GM12801 (cell line): ENCODE results near the gene YTHDC2.

ENCODE experiments used
- TF ChIP-seq, protein P1 (sequence below): IDR thresholded peaks from one replicate; pipeline ENCODE4 v1.5.1; 2011; ENCODE audit warnings: control low read depth; ENCODE audit not compliant: insufficient read length; ENCODE audit errors: extremely low read depth

The YTHDC2 gene

DNA sequence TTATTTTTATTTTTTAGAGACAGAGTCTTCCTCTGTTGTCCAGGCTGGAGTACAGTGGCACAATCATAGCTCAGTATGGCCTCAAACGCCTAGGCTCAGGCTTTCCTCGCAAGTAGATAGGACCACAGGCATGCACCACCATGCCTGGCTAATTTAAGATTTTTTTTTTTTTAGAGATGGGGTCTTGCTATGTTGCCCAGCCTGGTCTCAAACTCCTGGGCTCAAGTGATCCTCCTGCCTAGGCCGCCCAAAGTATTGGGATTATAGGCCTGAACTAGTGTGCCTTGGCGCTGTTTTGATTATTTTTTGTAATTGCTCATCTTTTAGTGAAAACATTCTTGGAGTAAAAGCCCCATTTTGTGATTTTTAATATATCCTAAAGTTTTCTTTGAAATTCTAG is 5.4 kb downstream of the YTHDC2 start:
- TF ChIP-seq, protein P1, sequence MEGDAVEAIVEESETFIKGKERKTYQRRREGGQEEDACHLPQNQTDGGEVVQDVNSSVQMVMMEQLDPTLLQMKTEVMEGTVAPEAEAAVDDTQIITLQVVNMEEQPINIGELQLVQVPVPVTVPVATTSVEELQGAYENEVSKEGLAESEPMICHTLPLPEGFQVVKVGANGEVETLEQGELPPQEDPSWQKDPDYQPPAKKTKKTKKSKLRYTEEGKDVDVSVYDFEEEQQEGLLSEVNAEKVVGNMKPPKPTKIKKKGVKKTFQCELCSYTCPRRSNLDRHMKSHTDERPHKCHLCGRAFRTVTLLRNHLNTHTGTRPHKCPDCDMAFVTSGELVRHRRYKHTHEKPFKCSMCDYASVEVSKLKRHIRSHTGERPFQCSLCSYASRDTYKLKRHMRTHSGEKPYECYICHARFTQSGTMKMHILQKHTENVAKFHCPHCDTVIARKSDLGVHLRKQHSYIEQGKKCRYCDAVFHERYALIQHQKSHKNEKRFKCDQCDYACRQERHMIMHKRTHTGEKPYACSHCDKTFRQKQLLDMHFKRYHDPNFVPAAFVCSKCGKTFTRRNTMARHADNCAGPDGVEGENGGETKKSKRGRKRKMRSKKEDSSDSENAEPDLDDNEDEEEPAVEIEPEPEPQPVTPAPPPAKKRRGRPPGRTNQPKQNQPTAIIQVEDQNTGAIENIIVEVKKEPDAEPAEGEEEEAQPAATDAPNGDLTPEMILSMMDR = no peak

DNA sequence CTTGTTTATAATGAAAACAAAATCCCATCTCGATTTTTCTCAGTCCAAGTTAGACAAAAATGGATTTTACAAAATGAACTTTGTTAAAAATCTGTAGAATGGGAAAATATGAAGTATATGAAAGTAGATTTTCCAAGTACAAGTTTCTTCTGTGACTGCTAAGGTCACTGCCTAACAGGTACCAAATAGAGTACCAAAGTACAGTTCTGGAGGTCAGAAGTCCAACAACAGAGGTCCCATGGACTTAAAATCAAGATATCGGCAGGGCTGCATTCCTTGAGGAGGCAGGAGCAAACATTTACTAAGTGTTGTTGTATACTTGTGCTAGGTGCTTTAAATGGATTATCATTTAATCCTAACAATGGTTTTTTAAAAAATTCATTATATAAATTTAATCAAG is 5.9 kb downstream of the YTHDC2 start:
- TF ChIP-seq, protein P1 = no peak

DNA sequence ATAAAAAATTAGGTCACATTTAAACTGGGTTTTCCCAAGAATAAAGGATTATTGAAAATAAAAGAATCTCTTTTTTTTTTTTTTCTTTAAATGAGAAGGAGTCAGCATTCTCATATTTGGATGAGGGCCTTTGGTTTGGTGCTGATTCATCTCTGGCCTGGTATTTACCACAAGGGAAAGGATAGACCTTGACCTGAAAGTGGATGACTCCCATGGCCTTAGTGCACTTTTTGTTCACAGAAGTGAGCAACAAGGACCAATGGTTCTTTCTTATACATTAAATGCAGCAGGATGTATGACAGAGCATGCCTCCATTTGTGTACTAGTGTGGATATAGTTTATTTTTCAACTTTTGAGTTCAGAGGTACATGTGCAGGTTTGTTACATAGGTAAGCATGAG is 6.9 kb downstream of the YTHDC2 start:
- TF ChIP-seq, protein P1 = no peak

DNA sequence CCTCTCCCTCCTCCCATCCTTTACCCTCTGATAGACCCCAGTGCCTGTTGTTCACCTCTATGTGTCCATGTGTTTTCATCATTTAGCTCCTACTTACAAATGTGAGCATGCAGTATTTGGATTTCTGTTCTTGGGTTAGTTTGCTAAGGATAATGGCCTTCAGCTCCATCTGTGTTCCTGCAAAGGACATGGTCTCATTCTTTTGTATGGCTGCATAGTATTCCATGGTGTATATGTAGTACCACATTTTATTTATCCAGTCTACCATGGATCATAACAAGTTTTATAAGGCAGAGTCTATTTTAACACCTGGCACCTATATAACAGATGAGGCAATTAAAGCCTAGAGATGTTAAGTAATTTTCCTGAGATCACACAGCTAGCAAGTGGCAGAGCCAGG is 7.4 kb downstream of the YTHDC2 start:
- TF ChIP-seq, protein P1 = no peak

DNA sequence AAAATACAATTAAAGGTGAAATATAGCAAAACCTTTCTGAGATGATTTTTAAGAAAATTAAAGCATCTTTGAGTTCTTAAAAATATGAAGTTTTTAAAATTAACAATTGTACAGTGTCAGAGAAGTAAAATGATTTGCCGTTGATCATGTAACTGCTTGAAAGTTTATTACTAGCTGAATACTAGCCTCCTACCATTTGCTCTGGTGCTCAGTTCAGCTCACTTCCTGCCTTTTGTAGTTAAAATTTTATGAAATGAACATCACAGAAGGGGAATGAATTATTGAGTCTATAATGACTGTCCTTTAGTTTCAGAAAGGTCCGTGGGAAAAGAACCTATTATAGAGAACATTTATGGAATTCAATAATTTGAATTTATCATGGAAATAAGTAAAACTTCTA is 9.7 kb downstream of the YTHDC2 start:
- TF ChIP-seq, protein P1 = no peak

DNA sequence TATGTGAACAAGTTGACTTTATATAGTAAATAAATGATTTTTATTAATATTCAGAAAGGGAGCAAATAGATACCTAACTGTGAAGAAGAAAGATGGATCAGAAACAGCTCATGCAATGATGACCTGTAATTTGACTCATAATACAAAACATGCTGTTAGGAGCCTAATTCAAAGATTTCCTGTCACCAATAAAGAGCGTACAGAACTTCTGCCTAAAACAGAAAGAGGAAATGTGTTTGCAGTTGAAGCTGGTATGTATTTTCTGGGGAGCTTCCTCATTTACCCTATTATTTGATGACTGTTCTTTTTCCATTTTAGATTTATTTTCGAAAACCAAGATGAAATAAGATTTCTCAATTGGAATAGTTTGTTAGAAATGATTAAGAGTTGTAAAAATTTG is 11.4 kb downstream of the YTHDC2 start:
- TF ChIP-seq, protein P1 = no peak

DNA sequence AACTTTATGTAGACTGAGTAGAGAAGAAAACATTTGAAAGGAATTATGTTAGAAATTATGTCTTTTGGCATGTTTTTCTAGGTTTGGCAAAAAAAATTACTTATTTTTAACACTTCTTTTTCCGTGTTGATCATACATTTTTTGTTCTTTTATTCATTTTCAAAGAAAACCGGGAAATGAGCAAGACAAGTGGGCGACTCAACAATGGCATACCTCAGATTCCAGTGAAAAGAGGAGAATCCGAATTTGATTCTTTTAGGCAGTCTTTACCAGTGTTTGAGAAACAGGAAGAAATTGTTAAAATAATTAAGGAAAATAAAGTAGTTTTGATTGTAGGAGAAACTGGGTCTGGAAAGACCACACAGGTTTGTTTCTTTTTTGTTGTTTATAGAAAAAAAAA is 12.9 kb downstream of the YTHDC2 start:
- TF ChIP-seq, protein P1 = no peak

DNA sequence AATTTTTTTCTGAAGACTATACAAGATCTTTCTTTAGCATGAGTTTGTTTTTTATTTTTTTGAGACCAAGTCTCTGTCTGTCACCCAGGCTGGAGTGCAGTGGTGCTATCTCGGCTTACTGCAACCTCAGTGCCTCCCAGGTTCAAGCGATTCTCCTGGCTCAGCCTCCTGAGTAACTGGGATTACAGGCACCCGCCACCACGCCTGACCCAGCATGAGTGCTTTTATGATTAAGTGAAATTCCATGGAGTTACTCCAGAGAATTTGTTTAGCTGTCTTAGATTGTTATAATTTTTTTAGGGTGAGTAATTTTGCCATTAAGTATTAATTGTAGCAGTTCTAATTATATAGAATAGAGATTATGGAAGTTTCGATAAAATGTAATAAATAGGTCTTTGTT is 14.3 kb downstream of the YTHDC2 start:
- TF ChIP-seq, protein P1 = no peak
